GM12874 (cell line): ENCODE measurements around the gene TCEANC.
A peak's percentile ranks its signal among the peaks of the same experiment; 100 is the strongest.

Experiments used
- CTCF ChIP-seq: IDR thresholded peaks from 2 replicates; pipeline ENCODE4 v1.5.1; 2011; ENCODE audit warnings: low read depth, mild to moderate bottlenecking, control low read depth, low read length, moderate library complexity; ENCODE audit not compliant: insufficient read depth

The TCEANC gene

GRCh38 chrX:13689741-13690211 lies 36.8 kb downstream of the TCEANC start:
- TF ChIP-seq CTCF, result no peak

- TF ChIP-seq CTCF, result 0 out of 2 replicates have a peak, but pooled peaks have one; percentile 19
These were observed 37.9 kb downstream of the TCEANC start for GRCh38 chrX:13690836-13691235.

GRCh38 chrX:13691841-13692371 lies 39.0 kb downstream of the TCEANC start:
- TF ChIP-seq CTCF, result no peak

- no peak for TF ChIP-seq CTCF
These were observed 39.9 kb downstream of the TCEANC start for GRCh38 chrX:13692771-13693231.

GRCh38 chrX:13693341-13693961 lies 40.5 kb downstream of the TCEANC start:
- TF ChIP-seq CTCF, result no peak

- no peak for TF ChIP-seq CTCF
These were observed 41.4 kb downstream of the TCEANC start for GRCh38 chrX:13694359-13694758.

GRCh38 chrX:13694983-13695382 lies 42.0 kb downstream of the TCEANC start:
- TF ChIP-seq CTCF, result no peak
